ENCODE measurements around the gene CD300E. TPM values are rescaled to one million over a fixed set of nuclear protein-coding genes. Genes with fewer than 3 reads are reported as not detected.

The CD300E gene
- total and polyA plus RNA-seq, 2 of the 13 experiments (the other 11 are each of a cell fraction or from before 2014, with no cell fraction given), result not detected

DNA sequence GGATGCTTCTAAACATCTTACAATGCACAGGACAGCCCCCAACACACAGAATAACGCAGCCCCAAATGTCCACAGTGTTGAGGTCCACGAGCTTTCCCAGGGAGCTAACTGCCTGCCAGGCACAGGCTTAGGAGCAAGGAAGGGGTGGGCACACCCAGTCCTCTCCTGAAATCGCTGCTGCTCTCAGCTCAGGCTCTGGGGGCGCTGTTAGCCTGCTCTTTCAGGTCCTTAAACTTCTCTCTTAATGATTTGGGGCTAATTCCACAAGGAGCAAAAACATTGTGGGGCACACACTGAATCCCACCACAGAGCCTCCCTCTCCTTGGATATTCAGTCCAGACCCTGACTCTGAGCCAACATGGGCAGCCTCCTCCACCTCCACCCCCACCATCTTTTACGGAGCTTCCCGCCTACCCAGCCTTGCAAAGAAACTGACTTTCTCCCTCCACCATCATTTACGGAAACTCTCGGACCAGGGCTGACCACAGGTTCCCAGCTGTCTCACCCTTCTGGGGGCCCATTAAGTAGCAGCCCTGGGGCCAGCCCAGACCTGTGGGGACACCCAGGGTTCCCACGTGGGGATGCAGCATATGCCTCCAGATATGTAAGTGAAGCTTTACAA is 57.3 kb downstream of the CD300E start (continued):
- TF ChIP-seq NCOR1 (IDR thresholded peaks at IDR 0.05; ENCODE audit: borderline replicate concordance, low read length), result no peak
- no peak for TF ChIP-seq ZNF513 (CRISPR knock-in tag; conservative IDR thresholded peaks at IDR 0.05)
- TF ChIP-seq RAD21 (CRISPR knock-in tag; IDR thresholded peaks at IDR 0.05), result 0 out of 2 replicates have a peak, but pooled peaks have one; percentile 15
- TF ChIP-seq ZBTB1 (CRISPR knock-in tag; IDR thresholded peaks at IDR 0.05; ENCODE audit: borderline replicate concordance), result no peak
- TF ChIP-seq, protein P1, sequence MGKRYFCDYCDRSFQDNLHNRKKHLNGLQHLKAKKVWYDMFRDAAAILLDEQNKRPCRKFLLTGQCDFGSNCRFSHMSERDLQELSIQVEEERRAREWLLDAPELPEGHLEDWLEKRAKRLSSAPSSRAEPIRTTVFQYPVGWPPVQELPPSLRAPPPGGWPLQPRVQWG (CRISPR knock-in tag; IDR thresholded peaks at IDR 0.05; ENCODE audit: borderline replicate concordance, low read depth), result no peak
- TF ChIP-seq, protein P2, sequence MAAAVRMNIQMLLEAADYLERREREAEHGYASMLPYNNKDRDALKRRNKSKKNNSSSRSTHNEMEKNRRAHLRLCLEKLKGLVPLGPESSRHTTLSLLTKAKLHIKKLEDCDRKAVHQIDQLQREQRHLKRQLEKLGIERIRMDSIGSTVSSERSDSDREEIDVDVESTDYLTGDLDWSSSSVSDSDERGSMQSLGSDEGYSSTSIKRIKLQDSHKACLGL (CRISPR knock-in tag; IDR thresholded peaks at IDR 0.05), result no peak
- TF ChIP-seq XRCC5 (optimal IDR thresholded peaks at IDR 0.05; ENCODE audit: low read length), result peak; percentile 90
- no peak for TF ChIP-seq ZNF562 (CRISPR knock-in tag; IDR thresholded peaks at IDR 0.05; ENCODE audit: borderline replicate concordance)
- no peak for TF ChIP-seq ZNF547 (CRISPR knock-in tag; IDR thresholded peaks at IDR 0.05)
- TF ChIP-seq ZNF720 (CRISPR knock-in tag; IDR thresholded peaks at IDR 0.05), result no peak
- peak; percentile 5; the same call in 1 of the 2 replicates for TF ChIP-seq SMC3 (IDR thresholded peaks at IDR 0.05; ENCODE audit: low read length)
- no peak for TF ChIP-seq ZFP1 (CRISPR knock-in tag; IDR thresholded peaks at IDR 0.05)
- no peak for TF ChIP-seq MNT (IDR thresholded peaks at IDR 0.05)
- TF ChIP-seq ATF1 (CRISPR knock-in tag; IDR thresholded peaks at IDR 0.05), result no peak
- no peak for TF ChIP-seq ZNF800 (CRISPR knock-in tag; IDR thresholded peaks at IDR 0.05)
- TF ChIP-seq RARG (CRISPR knock-in tag; IDR thresholded peaks at IDR 0.05; ENCODE audit: low read depth), result no peak
- peak; percentile 66 for TF ChIP-seq CTCF (CRISPR knock-in tag; IDR thresholded peaks at IDR 0.05)
- TF ChIP-seq NR2F1 (CRISPR knock-in tag; IDR thresholded peaks at IDR 0.05), result no peak
- TF ChIP-seq FOXM1 (CRISPR knock-in tag; IDR thresholded peaks at IDR 0.05), result no peak
- TF ChIP-seq, protein P3, sequence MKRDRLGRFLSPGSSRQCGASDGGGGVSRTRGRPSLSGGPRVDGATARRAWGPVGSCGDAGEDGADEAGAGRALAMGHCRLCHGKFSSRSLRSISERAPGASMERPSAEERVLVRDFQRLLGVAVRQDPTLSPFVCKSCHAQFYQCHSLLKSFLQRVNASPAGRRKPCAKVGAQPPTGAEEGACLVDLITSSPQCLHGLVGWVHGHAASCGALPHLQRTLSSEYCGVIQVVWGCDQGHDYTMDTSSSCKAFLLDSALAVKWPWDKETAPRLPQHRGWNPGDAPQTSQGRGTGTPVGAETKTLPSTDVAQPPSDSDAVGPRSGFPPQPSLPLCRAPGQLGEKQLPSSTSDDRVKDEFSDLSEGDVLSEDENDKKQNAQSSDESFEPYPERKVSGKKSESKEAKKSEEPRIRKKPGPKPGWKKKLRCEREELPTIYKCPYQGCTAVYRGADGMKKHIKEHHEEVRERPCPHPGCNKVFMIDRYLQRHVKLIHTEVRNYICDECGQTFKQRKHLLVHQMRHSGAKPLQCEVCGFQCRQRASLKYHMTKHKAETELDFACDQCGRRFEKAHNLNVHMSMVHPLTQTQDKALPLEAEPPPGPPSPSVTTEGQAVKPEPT (CRISPR knock-in tag; IDR thresholded peaks at IDR 0.05; ENCODE audit: low read depth), result no peak
- no peak for TF ChIP-seq ZBTB7B (CRISPR knock-in tag; IDR thresholded peaks at IDR 0.05)

All from HepG2 (cell line).